K562 (cell line): Measurements from ENCODE around the gene GJC2. TPM values are rescaled to one million over a fixed set of nuclear protein-coding genes. Genes with fewer than 3 reads are reported as not detected.

Source experiments
- ATAC-seq: fragments of 200-7000 bp; cut with Tn5 transposase; 3 replicates; pipeline ENCODE4 v1.9.1; 2020; ENCODE audit warnings: moderate library complexity
- BruUV-seq: library from RNA; stranded (reverse); fragments of 400-500 nt; replicated peaks from 2 replicates; lab custom pipeline; 2021; lab: Mats Ljungman, UMichigan
- CTCF ChIA-PET: fragments of 300-600 bp; formaldehyde crosslinking; extraction: SDS; loops from one replicate; lab custom pipeline; 2021; ENCODE audit warnings: low intra/inter-chr PET ratio; lab: Yijun Ruan, JAX
- POLR2A ChIA-PET: fragments of 300-600, 350-650 bp; sonication (Branson Sonifier 250); formaldehyde crosslinking; extraction: SDS; loops from one replicate; lab custom pipeline; 2021; ENCODE audit warnings: antibody characterized with exemption, inconsistent platforms; lab: Yijun Ruan, JAX
- DNase-seq, 4 experiments: peaks; one replicate each; pipeline versions ENCODE4 v3.0.0 to v3.0.0-alpha.2; 2011 to 2018; ENCODE audit warnings: low spot score in 3 of 4, mixed read lengths in 3 of 4; ENCODE audit errors: extremely low read depth in 1 of 4
- FAIRE-seq: peaks from 2 replicates; lab custom pipeline; 2011; peaks lifted over from hg19 to GRCh38; lab: Jason Lieb, UNC
- H2AFZ ChIP-seq: 2 replicates; pipeline ENCODE4 v1.6.0; 2011; ENCODE audit warnings: low read depth, low read length, control low read depth, inconsistent platforms
- H3K27ac ChIP-seq: fragments of 200-600 bp; 3 replicates; pipeline ENCODE4 v1.8.0; 2011; ENCODE audit warnings: low read depth, mild to moderate bottlenecking, control low read depth, inconsistent platforms, low read length, moderate library complexity, mixed read lengths; ENCODE audit errors: extremely low read depth
- H3K27me3 ChIP-seq, 2 experiments: fragments of 300-600 bp in 1 of 2; 2 replicates in 1 of 2; 3 replicates in 1 of 2; pipeline versions ENCODE4 v1.6.0 to v1.8.0; 2011; ENCODE audit warnings: inconsistent platforms in 2 of 2, low read length in 2 of 2, mild to moderate bottlenecking in 1 of 2, mixed read lengths in 1 of 2, moderate library complexity in 1 of 2; ENCODE audit not compliant: control insufficient read depth in 2 of 2, insufficient read depth in 2 of 2
- H3K36me3 ChIP-seq: fragments of 300-600 bp; 3 replicates; pipeline ENCODE4 v1.8.0; 2011; ENCODE audit warnings: mild to moderate bottlenecking, low read length, inconsistent platforms; ENCODE audit not compliant: control insufficient read depth, insufficient read depth
- H3K4me1 ChIP-seq, 2 experiments: fragments of 200-600 bp in 1 of 2; replicated peaks in 1 of 2; 2 replicates in 1 of 2; 3 replicates in 1 of 2; pipeline versions ENCODE4 v1.5.1 to v1.8.0; 2011; ENCODE audit warnings: inconsistent platforms in 2 of 2, low read length in 2 of 2, mild to moderate bottlenecking in 1 of 2, mixed read lengths in 1 of 2, moderate library complexity in 1 of 2; ENCODE audit not compliant: control insufficient read depth in 2 of 2, insufficient read depth in 2 of 2
- H3K4me2 ChIP-seq: 2 replicates; pipeline ENCODE4 v1.6.1; 2011; ENCODE audit warnings: low read length, control low read depth, inconsistent platforms, mixed read lengths; ENCODE audit not compliant: insufficient read depth
- H3K4me3 ChIP-seq: fragments of 200-600 bp; sonication (generic), shearing (Covaris generic); 2 replicates; pipeline ENCODE4 v1.5.1; 2016; ENCODE audit warnings: control low read depth, inconsistent platforms
- H3K79me2 ChIP-seq: fragments of 200-600 bp; 3 replicates; pipeline ENCODE4 v1.8.0; 2011; ENCODE audit warnings: low read length, inconsistent platforms; ENCODE audit not compliant: control insufficient read depth, insufficient read depth
- H3K9ac ChIP-seq, 2 experiments: 2 replicates each; pipeline versions ENCODE4 v1.6.0 to v1.6.1; 2011; ENCODE audit warnings: low read depth in 2 of 2, low read length in 2 of 2, control low read depth in 1 of 2, inconsistent platforms in 1 of 2, mild to moderate bottlenecking in 1 of 2, mixed read lengths in 1 of 2; ENCODE audit not compliant: insufficient read depth in 1 of 2
- H3K9me1 ChIP-seq: one replicate; pipeline ENCODE4 v1.6.0; 2011; ENCODE audit warnings: inconsistent platforms, mild to moderate bottlenecking, low read length, moderate library complexity; ENCODE audit not compliant: control insufficient read depth, insufficient read depth
- H3K9me3 ChIP-seq: replicated peaks from 2 replicates; pipeline ENCODE4 v1.5.1; 2011; ENCODE audit warnings: low read depth, low read length, inconsistent platforms; ENCODE audit not compliant: control insufficient read depth, insufficient read depth
- H4K20me1 ChIP-seq: replicated peaks from 2 replicates; pipeline ENCODE4 v1.6.1; 2011; ENCODE audit warnings: low read length, inconsistent platforms, mixed read lengths; ENCODE audit not compliant: control insufficient read depth, insufficient read depth
- ADNP ChIP-seq: fragments of 200-800 bp; sonication (Bioruptor generic); IDR thresholded peaks from 2 replicates; pipeline ENCODE4 v1.6.1; 2016; ENCODE audit warnings: missing genetic modification characterization, missing compliant biosample characterization
- ATF3 ChIP-seq, 2 experiments: fragments of 450-650 bp in 1 of 2; sonication (generic) in 1 of 2; formaldehyde crosslinking in 1 of 2; IDR thresholded peaks in 1 of 2; conservative IDR thresholded peaks in 1 of 2; 2 replicates each; pipeline versions ENCODE4 v1.6.1 to v1.8.1; 2016 to 2023; ENCODE audit warnings: mild to moderate bottlenecking in 2 of 2, moderate library complexity in 2 of 2, inconsistent platforms in 1 of 2, missing genetic modification reagents in 1 of 2
- CAMTA2 ChIP-seq: fragments of 250-450 bp; sonication (Bioruptor Pico); conservative IDR thresholded peaks from 2 replicates; pipeline ENCODE4 v1.5.1; 2022
- DACH1 ChIP-seq: fragments of 450-650 bp; IDR thresholded peaks from 2 replicates; pipeline ENCODE4 v1.6.1; 2018; ENCODE audit not compliant: partially characterized antibody
- ID3 ChIP-seq, 2 experiments: fragments of 250-450 bp in 1 of 2; fragments of 450-650 bp in 1 of 2; sonication (Bioruptor Pico) in 1 of 2; IDR thresholded peaks; 2 replicates each; pipeline versions ENCODE4 v1.6.1 to v1.8.0; 2016 to 2021; ENCODE audit warnings: mild to moderate bottlenecking in 2 of 2, moderate library complexity in 2 of 2, missing compliant biosample characterization in 1 of 2, missing genetic modification characterization in 1 of 2
- JUN ChIP-seq, 2 experiments: sonication (generic) in 1 of 2; formaldehyde crosslinking in 1 of 2; IDR thresholded peaks; 2 replicates each; pipeline versions ENCODE4 v1.6.1 to v1.8.0; 2012 to 2022; ENCODE audit warnings: borderline replicate concordance in 2 of 2, mild to moderate bottlenecking in 2 of 2, improper control_type of control experiment in 1 of 2, low read depth in 1 of 2, low read length in 1 of 2, missing genetic modification reagents in 1 of 2
- JUNB ChIP-seq: fragments of 450-650 bp; formaldehyde crosslinking; conservative IDR thresholded peaks from 2 replicates; pipeline ENCODE4 v1.4.0; 2020; ENCODE audit warnings: mild to moderate bottlenecking
- JUND ChIP-seq, 2 experiments: IDR thresholded peaks; 2 replicates in 1 of 2; 3 replicates in 1 of 2; pipeline ENCODE4 v1.6.1; 2011; ENCODE audit warnings: borderline replicate concordance in 2 of 2, low read depth in 2 of 2, low read length in 2 of 2, improper control_type of control experiment in 1 of 2, missing biosample characterization in 1 of 2, missing genetic modification characterization in 1 of 2, missing genetic modification reagents in 1 of 2
- MXI1 ChIP-seq: IDR thresholded peaks from 2 replicates; pipeline ENCODE4 v1.6.1; 2011; ENCODE audit warnings: low read depth, mild to moderate bottlenecking, improper control_type of control experiment, low read length
- THRB ChIP-seq: fragments of 450-650 bp; formaldehyde crosslinking; conservative IDR thresholded peaks from 2 replicates; pipeline ENCODE4 v1.4.0; 2022; ENCODE audit warnings: mild to moderate bottlenecking, missing genetic modification characterization
- ZNF239 ChIP-seq: fragments of 250-450 bp; sonication (Bioruptor Pico); IDR thresholded peaks from 2 replicates; pipeline ENCODE4 v1.4.0; 2020; ENCODE audit warnings: mild to moderate bottlenecking
- WGBS: fragments of 100-300 bp; shearing (Covaris generic); methylation state at CpG from one replicate; pipeline ENCODE4 v1.1.6; 2016; ENCODE audit warnings: low coverage, mixed read lengths; ENCODE audit not compliant: insufficient coverage; ENCODE audit errors: missing lambda C conversion rate; 5-methylcytosine and 5-hydroxymethylcytosine counted together
- in situ Hi-C: fragments of 300-500 bp; cut with MboI; formaldehyde crosslinking; loops from 4 replicates; pipeline ENCODE4 v1.15.0; 2018; ENCODE audit warnings: inconsistent platforms, mixed read lengths
- intact Hi-C: fragments of 100-400 bp; cut with micrococcal nuclease; formaldehyde crosslinking; loops from 2 replicates; pipeline ENCODE4 v1.14.2; 2022
- polyA plus RNA-seq, 8 experiments: library from polyadenylated mRNA; depleted of rRNA in 4 of 8; stranded (reverse) in 5 of 8; unstranded in 3 of 8; fragments of >200 nt; fragmentation: Nextera tagmentation in 2 of 8; fragmentation: Illumina TruSeq in 1 of 8; extraction: Ambion mirVana in 2 of 8; extraction: Trizol in 1 of 8; gene quantifications; 2 replicates each; pipeline versions ENCODE4 v1.2.1 to v1.2.3, GENCODE V29; 2011 to 2014; ENCODE audit warnings: inconsistent platforms in 1 of 8, missing spikeins in 1 of 8
- total RNA-seq, 7 experiments: library from RNA; depleted of rRNA in 6 of 7; stranded (reverse); fragments of >200 nt in 6 of 7; fragmentation: Illumina TruSeq in 2 of 7; extraction: Trizol in 2 of 7; gene quantifications; 2 replicates each; pipeline versions ENCODE4 v1.2.1 to v1.2.3, GENCODE V29; 2011 to 2021; ENCODE audit warnings: low replicate concordance in 1 of 7
- TF ChIP-seq, protein P1 (sequence below): IDR thresholded peaks from 2 replicates; pipeline ENCODE4 v1.6.1; 2011; ENCODE audit not compliant: insufficient read length; ENCODE audit errors: extremely low read depth

Gene GJC2
- total and polyA plus RNA-seq, 9 of the 15 experiments (the other 6 are each of a cell fraction or from before 2014, with no cell fraction given), result 0.03 to 0.62 (median 0.11) TPM; not detected in 2

DNA sequence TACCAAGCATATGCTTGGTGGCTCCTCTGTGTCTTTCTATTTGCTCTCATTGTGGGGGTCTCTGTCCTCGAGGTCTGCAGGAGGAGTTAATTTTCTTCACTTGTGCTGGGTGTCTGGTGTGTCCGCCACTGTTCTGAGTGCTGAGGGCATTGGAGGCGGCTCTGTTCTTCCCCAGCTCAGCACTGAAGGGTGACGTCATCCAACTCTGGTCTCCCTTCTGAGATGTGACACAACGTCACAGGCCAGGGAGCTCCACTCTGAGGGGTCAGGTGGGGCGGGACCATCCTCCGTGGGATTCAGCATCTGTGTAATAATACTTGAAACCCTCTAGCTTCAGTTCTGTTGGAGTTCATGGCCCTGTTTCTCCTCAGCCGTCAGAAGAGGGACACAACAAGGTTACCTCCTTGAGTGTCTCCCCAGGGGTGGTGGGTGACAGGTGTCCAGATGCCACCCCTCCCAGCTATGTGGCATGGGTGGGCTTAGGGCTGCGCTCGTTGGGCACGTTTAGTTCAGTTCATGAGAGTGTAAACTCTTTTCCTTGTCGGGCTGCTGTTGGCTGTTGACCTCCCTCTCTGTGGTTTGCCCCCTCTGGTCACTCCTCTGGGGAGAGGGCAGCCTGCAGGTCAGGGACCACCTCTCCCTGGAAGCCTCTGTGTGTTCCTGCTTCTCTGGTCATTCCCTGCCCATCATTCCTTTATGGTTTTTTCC lies 19.0 kb downstream of the GJC2 start:
- Histone ChIP-seq H3K4me3 (no peak overlapping the region), H3K27me3 (no peaks in the 10 kb centered on the region), H4K20me1 (peaks cover 10% of the 10 kb centered on the region), H2AFZ (no peak overlapping the region), H3K9me3 (no peaks in the 10 kb centered on the region), H3K9ac (0 out of 4 replicates have a peak overlapping the region, but pooled peaks of 1 of the 2 experiments have one; percentile 8), H3K4me1 (peaks cover 20 to 47% of the 10 kb centered on the region in 2 experiments), H3K27ac (no peak overlapping the region), H3K79me2 (peaks cover 10% of the 10 kb centered on the region), H3K36me3 (no peaks in the 10 kb centered on the region), H3K9me1 (peaks cover 8% of the 10 kb centered on the region), H3K4me2 (no peak overlapping the region; the same call in 1 of the 2 replicates)
- BruUV-seq, result no TSS peak
- intact Hi-C loops, result no loop called here
- WGBS, result 30% methylated on average over 12 of the region's 12 CpGs
- FAIRE-seq (no peak), DNase-seq (no peak), ATAC-seq (no peak)
- in situ Hi-C loops, result no loop called here
- ChIA-PET CTCF (no interaction called here), POLR2A (interaction anchor here (0.6 to 5.8 kb wide), 4 partner anchors 25 to 400 kb away, joined by 3 to 47 read pairs (median 4); a partner anchor contains a TSS)
- TF ChIP-seq JUND (IDR thresholded peaks at IDR 0.05; ENCODE audit: borderline replicate concordance, low read depth, low read length), result peak; percentile 77
- peak; percentile 53; the same call in 2 of the 3 replicates for TF ChIP-seq JUND (tag; IDR thresholded peaks at IDR 0.05; ENCODE audit: borderline replicate concordance, low read depth, low read length)
- no peak for TF ChIP-seq DACH1
- TF ChIP-seq THRB (CRISPR knock-in tag), result no peak
- TF ChIP-seq CAMTA2 (CRISPR knock-in tag), result no peak
- TF ChIP-seq, protein P1, sequence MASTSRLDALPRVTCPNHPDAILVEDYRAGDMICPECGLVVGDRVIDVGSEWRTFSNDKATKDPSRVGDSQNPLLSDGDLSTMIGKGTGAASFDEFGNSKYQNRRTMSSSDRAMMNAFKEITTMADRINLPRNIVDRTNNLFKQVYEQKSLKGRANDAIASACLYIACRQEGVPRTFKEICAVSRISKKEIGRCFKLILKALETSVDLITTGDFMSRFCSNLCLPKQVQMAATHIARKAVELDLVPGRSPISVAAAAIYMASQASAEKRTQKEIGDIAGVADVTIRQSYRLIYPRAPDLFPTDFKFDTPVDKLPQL, result no peak
- peak; percentile 58; the same call in 1 of the 2 replicates for TF ChIP-seq JUN (IDR thresholded peaks at IDR 0.05; ENCODE audit: borderline replicate concordance, low read depth, low read length)
- no peak for TF ChIP-seq JUN (CRISPR knock-in tag; IDR thresholded peaks at IDR 0.05; ENCODE audit: borderline replicate concordance)
- no peak for TF ChIP-seq ZNF239 (CRISPR knock-in tag)
- TF ChIP-seq MXI1, result no peak
- peak; percentile 73; the same call in 1 of the 2 replicates for TF ChIP-seq JUNB (CRISPR knock-in tag)
- TF ChIP-seq ATF3 (IDR thresholded peaks at IDR 0.05), result peak; percentile 97
- peak; percentile 35; the same call in 1 of the 2 replicates for TF ChIP-seq ATF3 (CRISPR knock-in tag; conservative IDR thresholded peaks at IDR 0.05)
- no peak for TF ChIP-seq ADNP (tag)
- no peak for TF ChIP-seq ID3 (CRISPR knock-in tag; IDR thresholded peaks at IDR 0.05)
- no peak for TF ChIP-seq ID3 (tag; IDR thresholded peaks at IDR 0.05)
